PFSK-1 (cell line): ENCODE data around the gene SAMSN1.

Experiments
- POLR2AphosphoS5 ChIP-seq: IDR thresholded peaks from 2 replicates; pipeline ENCODE4 v1.6.1; 2012; ENCODE audit warnings: low read depth, mild to moderate bottlenecking, control low read depth, low read length, moderate library complexity
- SIN3A ChIP-seq: IDR thresholded peaks from 2 replicates; pipeline ENCODE4 v1.6.1; 2012; ENCODE audit warnings: mild to moderate bottlenecking, low read length, moderate library complexity, borderline replicate concordance; ENCODE audit not compliant: insufficient read depth
- TF ChIP-seq, protein P1 (sequence below), 2 experiments: IDR thresholded peaks; 2 replicates each; pipeline versions ENCODE4 v1.6.1 to v1.8.0; 2011 to 2012; ENCODE audit warnings: low read depth in 2 of 2, low read length in 2 of 2, control low read depth in 1 of 2, inconsistent platforms in 1 of 2, mild to moderate bottlenecking in 1 of 2, moderate library complexity in 1 of 2; ENCODE audit not compliant: insufficient read depth in 1 of 2

DNA sequence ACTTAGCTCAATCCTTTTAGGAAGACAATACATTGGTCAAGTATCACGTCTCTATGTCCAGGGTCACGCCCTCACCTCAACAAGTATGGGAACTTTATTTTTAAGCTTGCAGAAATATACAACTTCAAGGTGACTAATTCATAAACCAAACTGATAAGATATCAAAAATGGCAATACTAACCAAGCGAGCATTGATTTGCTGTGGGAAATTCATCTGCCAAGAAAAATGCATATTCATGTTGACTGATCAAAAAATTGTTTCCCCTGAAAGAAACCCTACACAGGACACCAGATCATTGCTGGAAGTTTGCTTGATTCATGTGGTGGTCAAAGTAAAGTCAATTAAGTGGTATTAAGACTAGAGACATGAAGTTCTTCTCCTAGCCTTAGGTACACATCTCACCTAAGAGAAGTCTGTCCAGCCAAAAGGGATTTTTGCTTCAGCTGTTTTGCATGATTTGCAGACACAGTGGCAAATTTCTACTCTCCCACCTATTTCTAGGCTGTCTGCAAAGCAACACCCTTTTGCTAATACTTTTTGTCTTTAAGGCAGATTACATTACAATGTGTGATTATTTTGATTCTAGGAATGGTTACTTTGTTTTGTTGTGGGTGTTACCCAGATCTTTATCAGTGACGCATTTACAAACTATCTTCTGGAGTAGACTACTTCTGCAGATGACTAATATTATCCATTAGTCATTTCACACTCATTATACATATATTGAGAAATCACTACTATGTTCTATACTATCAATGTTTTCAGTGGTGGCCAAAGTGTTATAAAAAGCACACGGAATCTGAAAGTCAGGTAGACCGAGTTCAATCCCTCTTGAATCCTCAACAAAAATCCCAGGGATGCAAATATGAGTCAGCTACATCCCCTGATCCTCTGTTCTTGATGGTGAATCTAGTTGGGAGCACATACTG, 12.4 kb downstream of the SAMSN1 start:
- TF ChIP-seq POLR2AphosphoS5 (no peak), SIN3A (no peak)
- TF ChIP-seq, protein P1, sequence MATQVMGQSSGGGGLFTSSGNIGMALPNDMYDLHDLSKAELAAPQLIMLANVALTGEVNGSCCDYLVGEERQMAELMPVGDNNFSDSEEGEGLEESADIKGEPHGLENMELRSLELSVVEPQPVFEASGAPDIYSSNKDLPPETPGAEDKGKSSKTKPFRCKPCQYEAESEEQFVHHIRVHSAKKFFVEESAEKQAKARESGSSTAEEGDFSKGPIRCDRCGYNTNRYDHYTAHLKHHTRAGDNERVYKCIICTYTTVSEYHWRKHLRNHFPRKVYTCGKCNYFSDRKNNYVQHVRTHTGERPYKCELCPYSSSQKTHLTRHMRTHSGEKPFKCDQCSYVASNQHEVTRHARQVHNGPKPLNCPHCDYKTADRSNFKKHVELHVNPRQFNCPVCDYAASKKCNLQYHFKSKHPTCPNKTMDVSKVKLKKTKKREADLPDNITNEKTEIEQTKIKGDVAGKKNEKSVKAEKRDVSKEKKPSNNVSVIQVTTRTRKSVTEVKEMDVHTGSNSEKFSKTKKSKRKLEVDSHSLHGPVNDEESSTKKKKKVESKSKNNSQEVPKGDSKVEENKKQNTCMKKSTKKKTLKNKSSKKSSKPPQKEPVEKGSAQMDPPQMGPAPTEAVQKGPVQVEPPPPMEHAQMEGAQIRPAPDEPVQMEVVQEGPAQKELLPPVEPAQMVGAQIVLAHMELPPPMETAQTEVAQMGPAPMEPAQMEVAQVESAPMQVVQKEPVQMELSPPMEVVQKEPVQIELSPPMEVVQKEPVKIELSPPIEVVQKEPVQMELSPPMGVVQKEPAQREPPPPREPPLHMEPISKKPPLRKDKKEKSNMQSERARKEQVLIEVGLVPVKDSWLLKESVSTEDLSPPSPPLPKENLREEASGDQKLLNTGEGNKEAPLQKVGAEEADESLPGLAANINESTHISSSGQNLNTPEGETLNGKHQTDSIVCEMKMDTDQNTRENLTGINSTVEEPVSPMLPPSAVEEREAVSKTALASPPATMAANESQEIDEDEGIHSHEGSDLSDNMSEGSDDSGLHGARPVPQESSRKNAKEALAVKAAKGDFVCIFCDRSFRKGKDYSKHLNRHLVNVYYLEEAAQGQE (IDR thresholded peaks at IDR 0.05; ENCODE audit: insufficient read depth in 1 of 2, low read depth in 2 of 2, low read length in 2 of 2): no peak
